NCI-H146 treated with DMSO at 0.1 percent for 48 hours (cell line): ENCODE data around the gene CD53.

Experiments used
- DNase-seq: peaks from one replicate; lab custom pipeline; 2025; ENCODE audit not compliant: unreplicated experiment; lab: John Stamatoyannopoulos, UW

CD53 gene

DNA sequence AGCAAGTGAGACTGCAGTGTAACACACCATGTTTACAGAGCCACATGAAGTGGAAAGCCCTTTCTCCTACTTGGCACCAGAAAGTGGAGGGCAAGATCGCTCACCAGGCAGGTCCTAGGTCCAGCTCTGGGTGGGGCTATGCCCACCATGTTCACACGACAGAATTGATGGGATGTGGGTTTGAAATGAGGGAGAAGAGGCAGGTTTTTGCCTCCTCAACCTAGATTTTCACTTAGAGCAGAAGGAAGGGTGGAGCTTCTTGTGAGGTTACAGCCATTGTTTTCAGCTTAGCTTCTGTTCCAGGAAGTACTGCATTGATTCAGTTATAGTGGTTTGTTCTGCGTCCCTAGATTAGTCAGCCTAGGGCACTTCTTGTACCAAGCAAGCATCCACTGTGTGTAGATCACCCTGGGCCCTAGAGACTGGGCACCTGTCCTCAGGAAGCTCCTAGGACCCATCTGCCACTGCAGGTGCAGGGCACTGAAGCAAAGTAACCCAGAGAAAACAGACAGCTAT is 2.3 kb downstream of the CD53 start:
- DNase-seq, result no peak

DNA sequence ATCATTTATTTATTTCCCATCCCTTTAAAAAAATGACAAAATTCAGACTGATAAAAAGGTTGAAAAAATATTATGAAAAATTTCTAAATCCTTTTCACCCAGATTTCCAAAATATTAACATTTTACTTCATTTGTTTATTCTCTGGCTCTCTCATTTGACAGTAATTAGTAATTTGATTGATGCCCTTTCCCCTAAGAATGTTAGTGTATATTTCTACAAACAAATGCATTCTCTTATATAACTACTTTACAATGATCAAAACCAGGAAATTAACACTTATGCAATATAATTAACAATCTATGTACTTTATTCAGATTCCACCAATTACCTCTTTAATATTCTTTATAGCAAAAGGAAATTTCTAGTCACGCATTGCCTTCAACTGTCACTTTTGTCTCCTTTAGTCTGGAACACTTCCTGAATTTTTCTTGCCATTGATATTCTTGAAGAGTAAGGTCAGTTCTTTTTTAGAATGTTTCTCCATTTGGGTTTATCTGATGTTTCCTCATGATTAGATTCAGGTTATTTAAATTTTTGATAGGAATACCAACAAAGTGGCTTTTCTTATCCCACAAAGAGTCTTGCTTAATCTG is 3.9 kb downstream of the CD53 start:
- DNase-seq, result no peak

- DNase-seq, result no peak
These were observed 4.4 kb downstream of the CD53 start for GRCh38 chr1:110877364-110877763.

- no peak for DNase-seq
These were observed 4.8 kb downstream of the CD53 start for GRCh38 chr1:110877776-110878175.

GRCh38 chr1:110878591-110878990 is 5.6 kb downstream of the CD53 start:
- no peak for DNase-seq

- no peak for DNase-seq
These were observed 6.0 kb downstream of the CD53 start for GRCh38 chr1:110878993-110879392.

DNA sequence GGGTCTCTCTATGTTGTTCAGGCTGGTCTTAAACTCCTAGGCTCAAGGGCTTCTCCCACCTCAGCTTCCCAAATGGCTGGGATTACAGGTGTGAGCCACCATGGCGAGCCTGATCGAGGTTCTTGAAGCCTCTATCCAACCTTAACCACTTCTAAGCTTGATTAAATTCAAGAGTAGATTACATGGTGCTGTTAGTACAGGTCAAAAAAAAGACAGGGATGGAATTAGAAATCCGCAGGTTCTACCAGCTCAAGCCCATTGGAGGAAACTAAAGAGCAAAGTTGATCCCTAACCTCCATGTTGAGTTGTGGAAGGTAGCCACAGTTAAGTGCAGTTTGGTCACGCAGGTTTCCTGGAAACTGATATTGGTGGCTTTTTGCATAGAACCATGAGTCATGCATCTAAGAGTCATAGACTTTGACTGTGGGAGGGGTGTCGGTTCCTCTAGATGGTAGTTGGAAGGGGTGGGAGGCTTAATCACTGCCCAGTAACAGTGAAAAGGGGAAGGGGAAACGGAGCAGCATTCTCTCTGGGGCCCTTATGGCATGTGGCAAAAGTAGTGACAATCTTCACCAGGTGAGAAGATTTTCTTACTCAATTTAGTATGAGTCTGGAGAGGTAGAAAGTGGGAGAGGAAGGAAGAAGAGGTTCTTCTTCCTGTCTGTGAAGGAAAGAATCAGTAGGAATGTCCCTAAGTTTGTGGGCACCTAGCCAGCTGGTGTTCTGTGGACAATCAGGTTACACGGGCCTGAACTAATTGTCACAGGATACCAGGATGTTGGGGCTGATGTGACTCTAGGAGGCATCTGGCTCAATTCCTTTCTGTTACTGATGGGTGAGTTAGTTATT is 7.0 kb downstream of the CD53 start:
- no peak for DNase-seq

- no peak for DNase-seq
These were observed 7.9 kb downstream of the CD53 start for GRCh38 chr1:110880708-110881374.

GRCh38 chr1:110888049-110888448 is 15.1 kb downstream of the CD53 start:
- DNase-seq, result no peak

GRCh38 chr1:110888641-110889040 is 15.7 kb downstream of the CD53 start:
- DNase-seq, result no peak

- DNase-seq, result no peak
These were observed 17.7 kb downstream of the CD53 start for GRCh38 chr1:110890474-110891196.

DNA sequence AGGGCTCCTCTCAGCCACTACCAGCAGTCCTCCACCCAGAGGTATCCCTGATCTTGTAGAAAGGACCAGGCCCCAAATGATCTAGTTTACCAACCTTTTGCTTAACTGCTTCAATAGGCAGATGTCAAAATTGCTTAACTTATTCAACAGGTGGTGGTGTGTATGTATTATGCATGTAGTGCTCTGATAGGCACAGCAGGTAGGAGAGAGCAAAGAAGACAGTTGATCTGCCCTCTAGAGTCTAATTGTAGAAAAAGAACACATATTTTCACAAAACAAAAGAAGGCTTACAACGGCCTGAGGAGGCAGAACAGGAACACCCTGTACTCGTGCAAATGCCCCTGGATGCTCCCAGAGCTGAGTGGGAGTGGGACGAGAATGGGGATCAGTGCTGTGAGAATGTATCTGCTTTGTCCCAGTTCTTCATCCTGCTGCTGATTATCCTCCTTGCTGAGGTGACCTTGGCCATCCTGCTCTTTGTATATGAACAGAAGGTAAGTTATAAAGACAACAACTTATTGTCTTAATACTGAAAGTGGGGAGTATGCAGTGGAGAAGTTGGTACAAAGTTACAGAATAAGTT is 21.1 kb downstream of the CD53 start:
- DNase-seq, result no peak

DNA sequence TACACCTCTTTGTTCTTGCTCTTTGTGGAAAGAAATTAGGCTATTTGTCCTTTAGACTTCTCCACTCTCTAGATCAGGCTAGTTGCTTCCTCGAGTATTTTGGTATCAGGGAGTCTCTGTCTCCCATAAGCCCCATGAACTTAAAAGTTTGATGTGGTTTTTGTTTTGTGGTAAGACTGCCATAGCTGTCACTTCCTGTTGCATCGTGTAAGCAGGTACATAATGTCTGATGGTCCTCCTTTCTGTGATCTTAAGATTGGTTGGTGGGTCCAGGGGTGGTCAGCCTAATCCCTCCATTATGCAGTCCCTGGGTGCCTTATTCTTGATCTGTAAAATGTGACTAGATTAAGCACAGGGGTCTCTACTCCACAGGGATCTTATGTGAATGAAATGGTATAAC is 23.1 kb downstream of the CD53 start:
- DNase-seq, result no peak

DNA sequence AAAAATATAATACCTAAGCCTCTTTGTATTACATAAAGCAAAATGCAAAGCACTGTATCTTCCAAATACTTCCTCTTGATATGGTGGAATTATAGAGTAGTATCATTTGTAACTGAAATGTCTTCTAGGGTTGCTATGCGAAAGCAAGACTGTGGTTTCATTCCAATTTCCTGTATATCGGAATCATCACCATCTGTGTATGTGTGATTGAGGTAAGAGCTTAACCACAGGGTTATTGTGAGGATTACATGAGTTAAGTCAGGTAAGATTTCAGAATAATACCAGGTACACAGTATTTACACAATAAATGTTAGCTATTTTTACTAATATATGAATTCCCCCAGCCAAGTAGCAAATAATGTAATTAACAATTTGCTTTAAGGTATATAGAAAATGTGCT is 24.7 kb downstream of the CD53 start:
- no peak for DNase-seq

DNA sequence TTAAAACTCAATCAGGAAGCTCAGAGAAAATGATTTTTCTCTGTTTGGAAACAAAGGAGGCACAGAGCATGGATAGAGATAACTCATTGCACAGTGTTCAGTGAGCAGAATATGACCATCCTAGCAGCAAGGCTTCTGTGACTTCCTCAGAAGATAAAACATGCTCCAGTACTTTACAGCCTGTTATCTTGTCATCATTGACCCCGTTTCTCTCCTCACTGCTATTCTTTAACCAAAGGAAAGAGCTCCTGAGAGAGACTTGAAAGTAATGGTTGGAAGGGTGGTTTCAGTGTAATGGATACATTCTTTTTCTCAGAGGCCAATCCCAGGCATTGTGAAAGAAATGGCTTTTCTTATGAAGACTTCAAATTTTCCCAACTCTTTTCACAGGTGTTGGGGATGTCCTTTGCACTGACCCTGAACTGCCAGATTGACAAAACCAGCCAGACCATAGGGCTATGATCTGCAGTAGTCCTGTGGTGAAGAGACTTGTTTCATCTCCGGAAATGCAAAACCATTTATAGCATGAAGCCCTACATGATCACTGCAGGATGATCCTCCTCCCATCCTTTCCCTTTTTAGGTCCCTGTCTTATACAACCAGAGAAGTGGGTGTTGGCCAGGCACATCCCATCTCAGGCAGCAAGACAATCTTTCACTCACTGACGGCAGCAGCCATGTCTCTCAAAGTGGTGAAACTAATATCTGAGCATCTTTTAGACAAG is 25.9 kb downstream of the CD53 start:
- DNase-seq, result no peak

GRCh38 chr1:110899458-110899843 is 26.5 kb downstream of the CD53 start:
- DNase-seq, result no peak

DNA sequence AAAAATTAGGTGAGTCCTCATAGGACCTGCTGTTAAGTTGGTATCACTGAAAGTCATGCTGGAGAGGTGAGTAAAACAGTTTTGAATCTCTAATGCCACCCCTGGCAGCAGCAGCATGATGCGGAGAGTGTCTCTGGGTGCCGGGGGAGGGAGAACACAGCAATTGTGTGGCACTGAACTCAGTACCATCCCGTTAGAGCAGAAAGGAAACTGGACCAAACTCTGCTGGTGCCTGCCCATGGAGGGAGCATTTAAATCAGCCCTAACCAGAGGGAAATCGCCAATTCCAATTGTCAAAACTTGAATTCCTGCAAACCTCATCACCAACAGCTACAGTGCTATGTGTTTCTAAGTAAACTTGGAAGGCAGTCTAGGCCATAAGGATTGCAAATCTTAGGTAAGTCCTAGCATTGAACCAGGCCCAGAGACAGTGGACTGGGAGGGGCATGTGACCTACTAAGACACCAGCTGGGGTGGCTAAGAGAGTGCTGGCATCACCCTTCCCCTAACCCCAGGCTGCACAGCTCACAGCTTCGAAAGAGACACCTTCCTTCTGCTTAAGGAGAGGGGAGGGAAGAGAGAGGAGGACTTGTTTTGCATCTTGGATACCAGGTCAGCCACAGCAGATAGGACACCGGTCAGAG is 30.0 kb downstream of the CD53 start:
- no peak for DNase-seq

GRCh38 chr1:110903853-110904500 is 31.0 kb downstream of the CD53 start:
- DNase-seq, result no peak

GRCh38 chr1:110912784-110913183 is 39.8 kb downstream of the CD53 start:
- DNase-seq, result no peak
